ENCODE measurements around the gene NCR3LG1. TPM values are rescaled to one million over a fixed set of nuclear protein-coding genes. Genes with fewer than 3 reads are reported as not detected.

The NCR3LG1 gene
- total RNA-seq, 1 donor from 2014 or later, result 4.9 TPM

DNA sequence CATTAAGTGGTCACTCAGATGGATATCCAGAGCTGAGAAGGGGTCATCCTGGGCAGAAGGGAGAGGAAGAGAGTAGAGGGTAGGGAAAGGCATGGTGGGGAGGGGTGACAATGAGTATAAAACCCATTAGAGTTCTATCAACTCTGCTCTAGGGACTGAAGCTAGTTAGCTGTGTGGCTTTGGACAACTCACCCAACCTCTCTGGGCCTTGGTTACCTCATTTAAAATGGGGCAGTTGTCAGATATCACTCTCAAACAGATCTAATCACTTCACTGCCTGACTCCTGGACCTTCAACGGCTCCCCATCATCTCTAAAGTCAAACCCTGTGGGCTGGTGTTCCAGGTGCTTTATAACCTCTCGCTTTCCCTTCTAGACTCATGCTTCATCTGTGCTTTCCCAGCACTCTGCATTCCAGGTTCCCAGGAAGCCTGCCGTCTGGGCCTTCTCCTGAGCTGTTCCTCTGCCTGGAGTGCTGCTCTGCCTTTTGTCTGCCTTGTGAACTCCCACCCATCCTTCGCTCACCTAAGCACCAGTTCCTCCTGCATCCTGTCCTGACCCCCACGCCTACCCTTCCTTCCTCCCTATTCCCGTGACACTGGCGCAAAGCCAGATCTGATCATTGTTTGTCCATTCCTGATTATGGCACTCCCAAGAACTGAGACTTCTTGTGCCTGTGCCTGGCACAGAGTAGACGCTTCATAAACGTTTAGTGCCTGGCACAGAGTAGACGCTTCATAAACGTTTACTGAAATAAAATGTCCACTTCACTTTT lies 59.2 kb downstream of the NCR3LG1 start:
- H3K9me3 Mint-ChIP-seq, result no peaks in the 10 kb centered on the region
- H3K27ac Mint-ChIP-seq, result no peak overlapping the region
- TF ChIP-seq CTCF (IDR thresholded peaks at IDR 0.05; ENCODE audit: unreplicated experiment), result no peak
- DNase-seq (ENCODE audit: low spot score in 2 of 2, unreplicated experiment in 2 of 2), result no peak
- peaks cover 2% of the 10 kb centered on the region for H3K4me1 Mint-ChIP-seq
- H3K27me3 Mint-ChIP-seq (ENCODE audit: low read depth), result peaks cover 59% of the 10 kb centered on the region
- H3K4me3 Mint-ChIP-seq, result no peak overlapping the region
- no peaks in the 10 kb centered on the region for H3K36me3 Mint-ChIP-seq

GRCh38 chr11:17411418-17411817 lies 59.8 kb downstream of the NCR3LG1 start:
- Mint-ChIP-seq H3K27me3 (ENCODE audit: low read depth) (peaks cover 64% of the 10 kb centered on the region), H3K27ac (no peak overlapping the region), H3K4me1 (peaks cover 2% of the 10 kb centered on the region), H3K4me3 (no peak overlapping the region), H3K9me3 (no peaks in the 10 kb centered on the region), H3K36me3 (no peaks in the 10 kb centered on the region)
- TF ChIP-seq CTCF (IDR thresholded peaks at IDR 0.05; ENCODE audit: unreplicated experiment), result no peak
- DNase-seq (ENCODE audit: low spot score in 2 of 2, unreplicated experiment in 2 of 2), result no peak

DNA sequence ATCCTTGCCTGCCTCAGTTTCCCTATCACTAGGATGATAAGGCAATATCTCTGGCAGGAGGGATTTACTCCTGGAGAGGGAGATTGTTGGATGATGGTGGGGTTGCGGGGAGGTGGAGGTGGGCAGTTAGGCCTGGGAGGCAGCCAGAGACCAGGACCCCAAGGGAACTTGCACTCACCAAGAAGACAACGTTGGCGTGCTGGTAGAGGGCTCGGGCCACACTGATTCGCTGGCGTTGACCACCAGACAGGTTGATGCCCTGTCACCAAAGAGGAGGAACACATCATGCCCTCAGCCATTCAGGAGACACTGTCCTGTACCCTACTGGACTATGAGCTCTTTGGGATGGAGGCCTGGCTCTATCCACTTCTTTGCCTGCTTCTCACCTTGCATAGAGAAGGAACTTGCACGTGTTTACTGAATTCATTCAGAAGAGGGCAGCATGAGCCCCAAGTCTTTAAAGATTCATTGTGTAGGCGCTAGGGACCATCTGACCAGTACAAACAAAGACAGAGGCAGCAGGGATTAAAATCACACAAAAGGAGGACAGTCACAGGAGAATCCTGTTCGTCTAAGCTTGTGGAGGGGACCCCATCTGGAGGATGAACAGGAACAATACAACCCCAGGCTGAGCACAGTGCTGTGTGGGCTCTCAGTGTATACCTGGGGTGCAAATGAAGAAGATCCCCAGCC lies 61.0 kb downstream of the NCR3LG1 start:
- no peak for TF ChIP-seq CTCF (IDR thresholded peaks at IDR 0.05; ENCODE audit: unreplicated experiment)
- peaks cover 2% of the 10 kb centered on the region for H3K4me1 Mint-ChIP-seq

DNA sequence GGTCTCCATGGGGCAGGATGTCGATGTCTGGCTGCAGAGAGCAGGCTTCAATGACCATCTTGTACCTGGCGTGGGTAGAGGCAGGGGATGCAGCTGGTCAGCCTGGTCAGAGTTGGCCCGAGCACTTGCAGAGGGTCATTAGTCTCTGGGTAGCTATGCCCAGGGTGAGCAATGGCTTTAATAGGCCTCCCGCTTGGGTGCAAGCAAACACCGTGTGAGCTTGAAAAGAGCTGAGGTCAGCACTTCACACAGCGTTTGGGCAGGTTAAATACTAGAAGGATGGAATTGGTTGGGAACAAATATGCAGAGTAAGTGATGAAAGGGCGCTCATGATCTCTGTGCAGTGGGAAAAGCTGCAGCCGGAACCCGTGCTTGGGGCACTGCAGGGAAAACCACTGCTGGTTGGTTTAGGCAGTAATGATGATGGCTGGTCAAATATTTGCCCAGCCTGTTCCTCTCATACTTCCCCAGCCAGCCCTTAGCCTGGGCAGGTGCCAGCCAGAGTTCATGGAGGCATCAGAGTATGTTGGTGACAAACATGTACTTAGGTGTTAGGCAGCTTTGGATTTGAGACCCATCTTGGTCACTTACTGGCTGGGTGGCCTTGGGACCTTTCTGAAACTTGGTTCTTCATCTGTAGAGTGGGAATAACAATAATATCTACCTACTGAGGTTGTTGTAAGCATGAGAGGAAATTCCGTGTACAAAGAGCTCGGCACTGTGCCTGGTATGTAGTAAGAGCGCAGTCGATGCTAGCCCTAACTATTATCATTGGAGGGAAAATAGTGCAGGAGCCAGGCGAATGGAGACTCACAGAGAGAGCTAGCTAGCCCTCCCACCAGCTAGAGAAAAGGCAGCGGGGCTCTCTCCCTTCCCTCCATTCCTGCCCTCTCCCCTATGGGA lies 62.1 kb downstream of the NCR3LG1 start:
- H3K27ac Mint-ChIP-seq, result no peak overlapping the region
- H3K9me3 Mint-ChIP-seq, result no peaks in the 10 kb centered on the region
- no peak for TF ChIP-seq CTCF (IDR thresholded peaks at IDR 0.05; ENCODE audit: unreplicated experiment)
- no peak overlapping the region for H3K4me3 Mint-ChIP-seq
- DNase-seq (ENCODE audit: low spot score in 2 of 2, unreplicated experiment in 2 of 2), result no peak
- peaks cover 8% of the 10 kb centered on the region for H3K4me1 Mint-ChIP-seq
- no peaks in the 10 kb centered on the region for H3K36me3 Mint-ChIP-seq
- peaks cover 76% of the 10 kb centered on the region for H3K27me3 Mint-ChIP-seq (ENCODE audit: low read depth)

More for the DNA sequence above, 61.0 kb downstream of the NCR3LG1 start:
- H3K9me3 Mint-ChIP-seq, result no peaks in the 10 kb centered on the region
- H3K27me3 Mint-ChIP-seq (ENCODE audit: low read depth), result peaks cover 70% of the 10 kb centered on the region
- DNase-seq (ENCODE audit: low spot score in 2 of 2, unreplicated experiment in 2 of 2), result no peak
- H3K4me3 Mint-ChIP-seq, result no peak overlapping the region
- no peaks in the 10 kb centered on the region for H3K36me3 Mint-ChIP-seq
- no peak overlapping the region for H3K27ac Mint-ChIP-seq

DNA sequence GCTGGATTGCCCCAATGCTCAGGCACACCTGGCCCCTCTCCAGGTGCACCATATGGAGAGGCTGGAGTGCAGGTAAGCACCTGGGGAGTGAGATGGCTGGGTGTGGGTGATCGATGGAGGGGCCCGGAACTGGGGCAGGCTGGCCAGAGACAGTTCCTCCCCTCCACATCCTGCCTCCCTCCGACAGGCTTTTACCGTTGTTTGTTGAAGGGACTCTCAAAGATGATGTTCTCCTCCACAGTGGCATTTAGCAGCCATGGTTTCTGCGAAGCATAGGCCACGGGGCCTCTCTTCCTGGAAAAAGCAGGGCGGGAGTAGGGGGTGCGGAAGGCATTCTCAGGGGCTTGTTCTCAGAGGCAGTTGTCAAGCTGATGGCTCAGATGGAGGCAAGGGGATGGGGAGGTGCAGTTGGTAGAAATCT lies 62.7 kb downstream of the NCR3LG1 start:
- no peaks in the 10 kb centered on the region for H3K9me3 Mint-ChIP-seq
- no peak for DNase-seq (ENCODE audit: low spot score in 2 of 2, unreplicated experiment in 2 of 2)
- TF ChIP-seq CTCF (IDR thresholded peaks at IDR 0.05; ENCODE audit: unreplicated experiment), result no peak
- H3K36me3 Mint-ChIP-seq, result no peaks in the 10 kb centered on the region
- no peak overlapping the region for H3K27ac Mint-ChIP-seq
- peaks cover 82% of the 10 kb centered on the region for H3K27me3 Mint-ChIP-seq (ENCODE audit: low read depth)
- H3K4me3 Mint-ChIP-seq, result no peak overlapping the region
- H3K4me1 Mint-ChIP-seq, result peaks cover 9% of the 10 kb centered on the region

All from mesothelial cell of epicardium (in vitro differentiated cells).